GM19099 (cell line): Measurements from ENCODE around the gene FPGS.

Experiments
- POLR2A ChIP-seq: IDR thresholded peaks from 3 replicates; pipeline ENCODE4 v1.6.1; 2011; ENCODE audit warnings: low read depth; ENCODE audit not compliant: insufficient read length; ENCODE audit errors: extremely low read depth

The FPGS gene, protein sequence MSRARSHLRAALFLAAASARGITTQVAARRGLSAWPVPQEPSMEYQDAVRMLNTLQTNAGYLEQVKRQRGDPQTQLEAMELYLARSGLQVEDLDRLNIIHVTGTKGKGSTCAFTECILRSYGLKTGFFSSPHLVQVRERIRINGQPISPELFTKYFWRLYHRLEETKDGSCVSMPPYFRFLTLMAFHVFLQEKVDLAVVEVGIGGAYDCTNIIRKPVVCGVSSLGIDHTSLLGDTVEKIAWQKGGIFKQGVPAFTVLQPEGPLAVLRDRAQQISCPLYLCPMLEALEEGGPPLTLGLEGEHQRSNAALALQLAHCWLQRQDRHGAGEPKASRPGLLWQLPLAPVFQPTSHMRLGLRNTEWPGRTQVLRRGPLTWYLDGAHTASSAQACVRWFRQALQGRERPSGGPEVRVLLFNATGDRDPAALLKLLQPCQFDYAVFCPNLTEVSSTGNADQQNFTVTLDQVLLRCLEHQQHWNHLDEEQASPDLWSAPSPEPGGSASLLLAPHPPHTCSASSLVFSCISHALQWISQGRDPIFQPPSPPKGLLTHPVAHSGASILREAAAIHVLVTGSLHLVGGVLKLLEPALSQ

DNA sequence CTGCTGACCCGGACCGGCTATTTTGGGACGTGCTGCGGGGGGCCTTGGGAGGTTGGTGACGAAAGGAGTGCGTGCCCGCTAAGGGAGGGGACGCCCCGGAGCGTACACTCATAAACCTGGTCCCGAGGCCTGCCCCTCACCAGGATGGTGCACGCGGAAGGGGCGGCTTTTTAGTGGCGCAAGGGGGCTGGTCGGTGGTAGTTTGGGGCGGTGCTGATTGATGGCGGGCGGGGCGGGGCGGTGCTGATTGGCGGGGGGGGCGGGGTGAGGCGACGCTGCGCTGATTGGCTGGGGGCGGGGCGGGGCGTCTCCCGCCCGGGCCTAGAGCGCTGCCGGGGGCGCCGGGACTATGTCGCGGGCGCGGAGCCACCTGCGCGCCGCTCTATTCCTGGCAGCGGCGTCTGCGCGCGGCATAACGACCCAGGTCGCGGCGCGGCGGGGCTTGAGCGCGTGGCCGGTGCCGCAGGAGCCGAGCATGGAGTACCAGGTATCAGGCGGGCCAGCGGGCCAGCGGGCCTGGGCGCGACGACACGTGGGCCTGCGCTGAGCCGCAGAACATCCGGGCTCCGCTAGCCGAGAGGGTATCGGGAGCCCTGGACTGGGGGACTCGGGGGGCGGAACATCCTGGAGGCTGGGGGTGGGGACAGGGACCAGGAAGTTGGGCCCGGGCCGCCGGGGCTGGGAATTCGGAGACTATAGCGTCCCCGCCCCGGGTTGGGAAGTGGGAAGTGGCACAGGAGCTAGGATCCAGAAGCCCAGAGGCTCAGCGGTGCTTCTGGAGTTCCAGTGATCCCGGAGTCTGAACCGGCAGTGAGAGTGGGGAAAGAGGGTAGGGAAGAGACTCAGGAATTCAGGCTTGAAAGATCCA, at the start of gene FPGS:
Gene FPGS, plus strand, starts transcription at position 307 of the 868 bp plus-strand sequence. Its CDS starts 43 bp downstream, at position 350.
- peak; percentile 91 for TF ChIP-seq POLR2A

DNA sequence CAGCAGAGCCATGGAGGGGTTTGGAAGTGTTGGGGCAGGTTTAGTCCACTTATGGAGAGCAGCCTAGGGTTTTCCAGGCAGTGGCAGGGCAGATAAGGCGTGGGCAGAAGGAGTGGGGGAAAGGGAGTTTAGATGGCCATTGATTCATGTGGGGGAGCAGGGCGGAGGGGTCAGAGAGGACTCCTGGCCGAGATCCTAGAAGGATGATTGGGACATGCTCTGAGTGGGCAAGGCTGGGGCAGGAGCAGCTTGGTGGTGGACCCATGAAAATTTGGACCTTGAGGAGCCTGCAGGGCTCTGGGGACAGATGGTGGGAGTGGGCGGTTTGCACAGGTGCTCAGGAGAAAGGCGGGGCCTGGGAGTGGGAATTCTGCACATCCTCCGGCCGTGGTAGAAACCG, 49.5 kb upstream of the FPGS start:
- TF ChIP-seq POLR2A: no peak

DNA sequence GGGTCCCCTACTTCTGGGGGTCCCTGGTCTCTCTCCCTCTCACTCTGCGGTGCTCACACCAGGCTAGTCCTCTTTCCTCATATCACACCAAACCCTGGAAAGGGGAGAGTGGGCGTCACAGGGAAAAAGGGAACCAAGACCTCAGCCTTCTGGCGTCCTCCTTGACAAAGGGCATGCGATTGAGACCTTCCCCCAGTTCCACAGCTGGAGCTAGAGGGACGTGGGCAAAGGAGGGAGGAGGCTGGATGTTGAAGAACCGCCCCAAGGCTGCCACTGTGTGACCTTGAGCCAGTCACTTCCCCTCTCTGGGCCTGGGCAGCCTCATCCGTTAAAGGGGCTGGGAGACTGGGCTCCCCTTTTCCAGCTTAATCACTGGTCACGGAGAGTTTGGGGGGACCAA, 49.1 kb upstream of the FPGS start:
- no peak for TF ChIP-seq POLR2A

DNA sequence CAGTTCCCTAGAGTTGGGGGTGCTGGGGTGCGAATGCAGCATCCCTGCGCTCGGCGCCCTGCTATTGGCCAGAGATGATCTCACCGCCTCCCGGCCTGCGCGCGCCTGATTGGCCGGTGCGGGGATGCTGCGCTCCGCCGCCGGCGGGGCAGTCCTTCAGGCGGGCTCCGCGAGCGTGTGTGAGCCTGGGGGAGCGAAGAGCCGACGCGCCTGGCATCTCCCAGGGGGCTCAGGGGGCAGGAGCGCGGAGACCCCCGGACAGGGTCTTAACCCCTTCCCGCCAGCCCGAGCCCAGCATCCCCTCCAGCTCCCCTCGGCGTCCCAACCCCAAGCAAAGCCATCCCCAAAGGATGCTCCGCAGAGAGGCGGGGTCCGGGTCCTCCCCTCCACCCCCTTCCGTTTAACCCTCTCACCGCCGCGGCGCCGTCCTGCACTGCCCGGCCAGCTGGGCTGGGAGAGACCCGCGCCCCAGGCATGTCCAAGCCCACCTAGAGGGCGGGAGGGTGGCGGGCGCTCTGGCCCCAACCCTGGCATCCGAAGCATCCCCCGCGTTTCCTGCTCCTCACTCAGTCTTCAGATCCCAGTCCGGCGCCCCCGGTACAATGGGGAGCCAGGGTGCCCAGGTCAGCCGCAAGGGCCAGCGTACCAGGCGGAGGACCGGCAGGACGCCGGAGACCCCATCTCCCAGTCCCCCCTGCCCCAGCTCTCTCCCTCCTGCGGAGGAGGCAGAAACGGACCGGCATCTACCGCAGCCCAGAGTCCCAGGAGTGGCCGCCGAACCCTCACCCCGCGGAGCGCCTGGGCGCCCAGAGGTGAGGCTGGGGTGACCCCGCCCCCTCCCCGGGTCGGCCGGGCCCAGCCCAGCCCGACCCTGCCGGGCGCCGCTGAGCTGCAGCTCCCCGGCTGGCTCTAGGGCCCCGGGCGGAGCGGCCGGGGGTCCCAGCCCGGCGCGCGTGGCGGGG, 48.3 kb upstream of the FPGS start:
- no peak for TF ChIP-seq POLR2A

DNA sequence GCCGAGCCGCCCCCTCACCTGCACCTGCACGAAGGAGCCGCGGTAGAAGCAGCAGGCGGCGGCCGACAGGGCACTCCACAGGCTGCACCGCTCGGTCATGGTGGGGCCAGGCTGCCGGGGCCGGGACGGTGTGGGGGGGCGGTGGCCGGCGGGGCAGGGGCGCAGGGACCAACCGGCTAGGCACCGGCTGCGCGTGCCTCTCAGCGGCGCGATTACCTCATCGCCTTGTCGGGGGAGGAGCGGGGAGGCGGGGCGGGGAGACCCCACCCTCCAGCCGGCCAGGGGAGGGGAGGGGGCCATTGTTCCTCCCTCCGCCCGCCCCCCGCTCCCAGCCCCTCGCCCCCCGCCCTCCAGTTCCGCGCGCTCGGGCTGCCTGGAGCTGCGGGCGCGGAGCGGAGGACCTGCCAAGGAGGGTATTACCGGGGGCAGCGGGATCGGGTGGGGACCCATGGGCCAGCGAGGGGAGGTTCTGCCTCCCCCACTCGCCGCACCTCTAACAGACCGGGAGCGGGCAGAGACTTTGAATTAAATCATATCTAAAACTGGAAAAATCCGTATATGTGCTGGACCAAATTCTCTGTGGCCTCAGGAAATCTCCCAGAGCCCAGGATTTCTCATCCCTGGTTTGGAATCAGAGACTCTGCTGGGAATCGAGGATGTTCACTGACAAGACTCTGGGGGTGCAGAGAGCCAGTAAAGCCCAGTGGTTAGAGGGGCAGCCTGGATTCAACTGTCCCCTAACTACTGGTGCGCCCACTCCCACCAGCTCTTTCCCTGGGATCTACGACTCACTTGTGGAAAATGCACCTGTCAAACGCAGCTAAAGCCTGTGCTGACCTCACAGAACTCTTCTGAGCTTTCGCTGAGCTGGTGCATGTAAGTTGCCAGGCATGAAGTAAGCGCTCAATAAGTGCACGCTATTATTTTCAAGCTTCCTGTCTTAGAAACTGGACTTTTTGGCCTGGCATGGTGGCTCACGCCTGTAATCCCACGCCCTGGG, 47.3 kb upstream of the FPGS start:
- no peak for TF ChIP-seq POLR2A

DNA sequence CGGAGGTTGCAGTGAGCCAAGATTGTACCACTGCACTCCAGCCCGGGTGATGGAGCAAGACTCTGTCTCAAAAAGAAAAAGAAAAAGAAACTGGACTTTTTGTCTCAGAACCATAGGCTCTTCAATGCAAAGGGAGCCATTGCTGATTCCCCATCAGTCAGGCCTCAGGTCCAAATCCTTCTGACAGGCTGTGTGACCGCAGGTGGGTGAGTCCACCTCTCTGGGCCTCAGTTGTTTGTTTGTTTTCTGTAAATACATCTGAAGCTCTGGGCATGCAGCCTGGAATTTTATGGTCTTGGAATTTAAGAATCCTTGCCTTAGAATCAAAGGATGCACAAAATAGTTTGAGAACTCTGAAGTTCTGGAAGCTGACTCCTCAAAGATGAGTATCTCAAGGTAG, 46.4 kb upstream of the FPGS start:
- no peak for TF ChIP-seq POLR2A

DNA sequence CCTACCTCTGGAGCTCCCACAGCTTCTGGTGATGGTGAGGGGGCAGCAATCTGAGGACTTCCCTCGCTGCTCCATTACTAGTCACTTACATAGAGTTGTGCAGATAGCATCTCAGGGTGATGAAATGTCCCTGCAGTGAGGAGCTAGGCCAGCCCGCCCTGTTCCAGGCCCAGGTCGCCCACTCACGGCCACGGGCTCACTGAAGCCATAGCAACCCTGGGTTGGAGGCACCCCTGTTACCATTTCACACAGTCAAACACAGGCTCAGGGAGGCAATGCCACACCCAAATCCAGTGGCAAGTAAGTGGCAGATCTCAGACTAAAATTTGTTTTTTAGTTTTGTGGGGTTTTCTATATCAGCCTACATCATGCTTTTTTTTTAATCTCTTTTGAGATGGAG, 43.8 kb upstream of the FPGS start:
- no peak for TF ChIP-seq POLR2A

DNA sequence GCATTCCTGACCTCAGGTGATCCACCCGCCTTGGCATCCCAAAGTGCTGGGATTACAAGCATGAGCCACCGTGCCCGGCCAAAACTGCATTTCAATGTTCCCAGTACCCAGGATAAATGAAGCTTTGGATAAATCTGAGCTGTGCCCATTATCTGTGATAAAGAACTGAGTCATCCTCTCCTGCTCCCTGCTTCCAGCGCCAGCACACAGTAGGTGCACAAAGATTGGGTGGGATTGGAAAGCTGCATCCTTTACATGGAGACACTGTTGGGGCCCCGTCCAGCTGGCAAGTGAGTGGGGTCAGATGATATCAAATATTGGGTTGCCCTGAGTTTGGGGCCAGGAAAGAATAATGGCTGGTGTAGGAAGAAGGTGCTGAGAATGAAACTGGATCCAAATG, 41.6 kb upstream of the FPGS start:
- TF ChIP-seq POLR2A: no peak

DNA sequence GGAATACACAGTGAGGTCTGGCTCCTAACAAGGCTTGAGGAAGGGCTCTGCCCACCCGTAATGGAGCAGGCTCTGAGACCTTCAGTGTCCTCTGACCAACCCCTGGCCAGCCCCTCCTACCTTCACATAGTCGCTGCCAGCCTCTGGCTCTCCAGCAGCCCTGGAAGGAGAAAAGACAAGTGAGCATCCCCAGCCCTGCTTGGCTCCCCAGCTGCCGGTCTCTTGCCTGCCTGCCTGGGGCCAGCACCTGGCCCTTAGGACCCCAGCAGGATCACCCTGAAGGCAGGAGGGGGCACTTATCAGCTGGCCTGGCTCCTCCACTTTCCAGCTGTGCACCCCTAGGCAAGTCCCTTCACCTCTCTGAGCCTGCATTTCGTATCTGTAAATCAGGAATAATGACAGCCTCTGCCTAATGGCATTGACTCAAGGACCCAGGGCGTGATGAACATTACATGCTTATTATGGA, 41.2 kb upstream of the FPGS start:
- TF ChIP-seq POLR2A: no peak

DNA sequence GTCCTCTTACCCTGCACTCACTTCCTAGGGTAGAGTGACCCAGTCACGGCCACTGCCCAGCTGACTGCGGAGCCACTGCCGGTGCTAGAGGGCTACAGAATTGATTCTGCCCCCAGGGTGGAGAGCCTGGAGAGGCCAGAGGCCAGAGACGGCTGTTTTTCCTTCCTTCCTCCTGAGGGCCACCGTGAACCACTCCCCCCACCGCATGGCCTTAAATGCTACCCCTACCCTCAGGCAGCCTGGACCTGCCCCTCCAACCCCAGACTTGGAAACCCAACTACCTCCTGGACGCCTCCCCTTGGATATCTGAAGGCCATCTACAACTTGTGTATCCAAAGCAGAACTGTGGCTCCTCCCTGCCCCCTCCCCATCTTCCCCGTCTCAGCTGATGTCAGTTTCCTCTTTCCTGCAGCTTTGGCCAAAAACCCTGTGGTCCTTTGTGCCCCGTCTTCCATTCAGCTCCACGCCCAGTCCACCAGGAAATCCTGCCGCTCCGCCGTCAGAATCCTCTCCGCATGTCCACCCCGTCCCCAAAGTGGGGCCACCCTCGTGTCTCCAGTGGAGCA, 40.5 kb upstream of the FPGS start:
- TF ChIP-seq POLR2A: no peak

DNA sequence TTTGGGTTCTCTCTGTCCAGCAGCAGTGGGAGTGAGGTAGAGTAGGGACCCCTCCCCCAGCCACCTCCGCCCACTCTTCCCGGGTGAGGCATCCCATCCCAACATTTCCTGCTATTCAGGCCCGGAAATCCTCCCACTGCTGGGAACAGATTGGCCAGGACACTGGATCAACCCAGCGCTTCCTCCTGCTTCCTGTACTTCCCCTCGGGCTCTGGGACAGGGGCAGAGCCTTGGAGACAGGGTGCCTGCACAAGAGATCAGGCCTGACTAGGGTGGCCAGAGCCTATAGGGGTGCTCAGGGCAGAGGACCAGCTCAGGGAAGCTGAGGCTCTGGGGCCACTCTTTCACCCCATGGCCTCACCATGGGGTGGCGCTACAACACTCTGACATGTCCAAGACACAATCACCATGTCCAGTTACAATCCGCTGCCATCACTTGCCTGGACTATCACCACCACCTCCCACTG, 38.7 kb upstream of the FPGS start:
- no peak for TF ChIP-seq POLR2A

DNA sequence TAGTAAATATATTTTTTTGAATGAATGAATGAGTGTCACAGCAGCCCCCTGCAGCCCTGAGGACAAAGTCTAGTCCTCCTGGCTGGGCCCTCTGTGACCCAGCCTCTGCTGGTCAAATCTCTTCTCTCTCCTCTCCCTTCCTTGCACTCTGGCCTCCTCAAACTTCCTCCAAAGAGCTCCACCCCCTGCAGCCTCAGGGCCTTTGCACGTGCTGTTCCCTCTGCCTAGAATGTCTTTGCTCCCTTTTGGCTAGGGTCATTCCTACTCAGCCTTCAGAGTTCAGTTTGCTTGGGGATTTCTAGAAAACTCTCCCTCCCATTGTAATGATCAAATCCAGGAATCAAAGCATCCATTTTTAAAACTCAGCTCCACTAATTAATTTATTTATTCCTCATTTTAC, 37.3 kb upstream of the FPGS start:
- no peak for TF ChIP-seq POLR2A

DNA sequence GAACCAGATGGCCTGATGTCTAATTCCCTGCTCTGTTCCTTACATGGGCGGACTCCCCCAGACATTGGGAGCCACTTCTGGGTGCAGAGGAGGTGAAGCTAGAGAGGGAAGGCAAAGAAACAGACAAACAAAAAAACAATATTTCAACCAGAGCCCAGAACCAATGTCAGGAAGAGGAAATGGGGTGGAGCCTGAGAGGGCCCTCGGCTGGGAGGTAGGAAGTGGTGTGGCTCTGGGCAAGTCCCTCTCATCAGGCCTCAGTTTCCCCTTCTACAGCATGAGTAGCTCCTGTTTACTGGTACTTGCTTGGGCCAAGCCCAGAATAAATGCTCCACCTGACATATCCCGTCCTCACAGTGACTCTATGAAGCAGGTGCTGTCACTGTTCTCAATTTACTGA, 35.3 kb upstream of the FPGS start:
- no peak for TF ChIP-seq POLR2A
